ENCODE data around the gene EML3. TPM values are rescaled to one million over a fixed set of nuclear protein-coding genes. Genes with fewer than 3 reads are reported as not detected.
"Not testable (repeated sequence)": the region's sequence is repeated elsewhere in the genome, so short reads cannot be mapped to it uniquely, and the experiment has no call there.

EML3 gene
- total RNA-seq, 1 donor from 2014 or later: 7.3 TPM

DNA sequence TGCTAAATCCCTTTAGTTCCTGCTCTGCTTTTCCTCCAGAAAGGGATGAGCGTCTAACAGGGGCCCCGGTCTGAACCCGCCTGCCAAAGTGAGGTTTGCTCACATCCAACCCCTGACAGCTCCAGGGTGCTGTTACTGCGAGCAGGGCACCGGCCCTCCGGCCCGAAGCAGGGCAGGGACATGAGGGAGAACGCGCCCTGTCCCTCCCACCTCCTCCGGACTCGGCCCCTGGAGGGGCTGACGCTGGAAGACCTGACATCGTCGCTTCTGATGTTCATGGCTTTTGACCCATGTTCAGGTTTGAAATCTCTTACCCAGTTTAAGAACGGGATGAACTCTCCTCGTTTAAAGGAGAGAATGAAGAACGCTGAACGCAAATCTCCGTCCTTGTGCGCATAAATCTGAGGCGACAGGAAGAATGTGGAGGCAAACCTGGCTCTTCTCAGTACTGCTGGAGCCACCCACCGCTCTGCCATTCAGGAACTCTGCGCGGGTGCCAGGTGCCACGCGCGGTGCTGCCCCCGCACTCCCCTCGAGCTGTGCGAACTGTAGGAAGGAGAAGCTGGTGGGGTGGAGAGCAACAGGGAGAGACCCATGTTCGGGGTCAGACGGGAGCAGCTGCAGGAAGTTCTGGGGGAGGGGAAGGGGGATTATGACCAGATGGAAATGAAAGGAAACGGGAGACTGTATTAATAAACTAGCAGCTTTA is 38.1 kb downstream of the EML3 start:
- peak overlapping the region; percentile 62 to 91 (median 87) for H3K4me3 ChIP-seq (ENCODE audit: low read length in 3 of 3)
- peak overlapping the region; percentile 84 to 97 (median 97) for H3K9ac ChIP-seq (ENCODE audit: low read depth in 1 of 3, low read length in 3 of 3)
- peaks cover 42 to 49% (median 46%) of the 10 kb centered on the region in 3 donors for H3K36me3 ChIP-seq (ENCODE audit: control insufficient read depth in 3 of 3, insufficient read depth in 3 of 3, low read length in 3 of 3)
- no peaks in the 10 kb centered on the region for H3K27me3 ChIP-seq (ENCODE audit: control insufficient read depth in 3 of 3, insufficient read depth in 3 of 3, low read length in 3 of 3)
- peaks cover 55 to 62% (median 61%) of the 10 kb centered on the region in 3 donors for H3K4me1 ChIP-seq (ENCODE audit: control insufficient read depth in 3 of 3, insufficient read depth in 3 of 3, low read length in 3 of 3)
- H3K27ac ChIP-seq (ENCODE audit: low read depth, low read length): peak overlapping the region; percentile 89
- H3K9me3 ChIP-seq (ENCODE audit: control insufficient read depth in 3 of 3, low read length in 3 of 3): no peaks in the 10 kb centered on the region

DNA sequence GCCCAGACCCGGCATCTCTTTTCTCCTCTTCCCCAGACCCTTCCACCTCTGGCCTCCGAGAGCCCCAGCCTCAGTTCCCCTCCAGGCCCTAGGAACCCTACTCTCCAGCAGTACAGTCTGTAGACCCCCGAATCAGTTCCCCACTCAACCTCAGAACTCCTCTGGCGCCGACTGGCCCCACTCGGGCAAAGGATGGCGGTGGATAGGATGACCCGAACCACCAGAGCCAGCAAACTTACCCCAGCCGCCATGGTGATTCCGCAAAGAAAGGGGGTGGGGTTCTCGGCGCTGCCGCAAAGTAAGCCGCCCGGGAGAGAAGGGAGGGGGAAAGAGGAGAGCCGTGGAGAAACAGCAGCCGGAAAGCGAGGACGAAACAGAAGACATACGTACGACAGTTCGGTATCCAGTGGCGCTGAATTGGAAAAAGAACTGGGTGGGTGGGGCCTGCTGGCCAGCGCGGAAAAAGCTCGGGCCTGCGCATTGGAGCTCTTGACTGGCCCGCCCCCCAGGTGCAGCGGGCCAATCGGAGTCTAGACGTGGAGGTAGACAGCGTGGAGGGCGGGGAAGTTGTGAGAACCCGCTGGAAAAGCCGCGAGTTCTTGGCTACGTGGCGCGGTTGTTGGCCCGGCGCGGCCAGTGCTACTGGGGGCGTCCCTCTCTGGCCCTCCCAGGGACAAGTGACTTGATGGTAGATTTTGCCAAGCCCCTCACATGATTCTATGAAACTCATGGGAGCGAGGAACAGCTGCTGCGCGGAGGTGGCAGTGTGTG is 38.8 kb downstream of the EML3 start, which contains the start of gene EEF1G:
Gene EEF1G, minus strand, starts transcription at position 300 of the 771 bp plus-strand sequence. Its CDS starts 49 bp downstream, at position 251.
- Histone ChIP-seq H3K9ac (ENCODE audit: low read depth in 1 of 3, low read length in 3 of 3) (peak within 1 kb of the TSS; percentile 95 to 97 (median 97)), H3K9me3 (ENCODE audit: control insufficient read depth in 3 of 3, low read length in 3 of 3) (no peaks in the 10 kb centered on the region), H3K27me3 (ENCODE audit: control insufficient read depth in 3 of 3, insufficient read depth in 3 of 3, low read length in 3 of 3) (no peaks in the 10 kb centered on the region), H3K27ac (ENCODE audit: low read depth, low read length) (peak within 1 kb of the TSS; percentile 93), H3K4me3 (ENCODE audit: low read length in 3 of 3) (peak within 1 kb of the TSS; percentile 95 to 99 (median 96)), H3K36me3 (ENCODE audit: control insufficient read depth in 3 of 3, insufficient read depth in 3 of 3, low read length in 3 of 3) (peaks cover 40 to 49% (median 49%) of the 10 kb centered on the region in 3 donors), H3K4me1 (ENCODE audit: control insufficient read depth in 3 of 3, insufficient read depth in 3 of 3, low read length in 3 of 3) (peaks cover 59 to 69% (median 67%) of the 10 kb centered on the region in 3 donors)

DNA sequence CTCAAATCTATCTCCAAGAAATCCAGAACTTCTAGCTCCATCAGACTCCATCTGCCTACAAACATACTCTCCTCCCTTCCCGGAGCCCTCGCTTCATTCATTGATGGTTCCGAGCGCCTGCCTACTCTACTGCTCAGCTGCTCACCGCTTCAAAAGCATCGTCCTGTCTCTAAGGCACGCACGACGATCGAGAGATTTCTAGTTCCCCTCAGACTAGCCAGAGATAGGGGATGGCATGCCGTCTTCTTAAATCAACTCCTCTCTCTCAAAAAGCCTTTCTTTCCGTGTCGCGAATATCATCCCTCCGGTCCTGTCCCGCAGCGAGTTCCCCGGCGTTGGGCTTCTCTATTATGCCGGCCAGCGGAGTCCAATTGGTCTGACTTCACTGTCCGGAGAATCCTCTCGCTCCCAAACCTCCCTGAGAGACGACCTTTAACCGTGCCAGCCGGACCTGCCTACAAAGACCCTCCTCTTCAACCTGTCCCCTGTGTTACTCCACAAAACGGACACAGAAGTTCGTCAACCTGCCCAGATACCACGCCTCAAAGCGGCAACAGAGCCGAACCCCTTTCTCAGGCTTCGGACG is 39.5 kb downstream of the EML3 start:
- Histone ChIP-seq H3K4me1 (ENCODE audit: control insufficient read depth in 3 of 3, insufficient read depth in 3 of 3, low read length in 3 of 3) (peaks cover 59 to 69% (median 67%) of the 10 kb centered on the region in 3 donors), H3K36me3 (ENCODE audit: control insufficient read depth in 3 of 3, insufficient read depth in 3 of 3, low read length in 3 of 3) (peaks cover 34 to 45% (median 43%) of the 10 kb centered on the region in 3 donors)

DNA sequence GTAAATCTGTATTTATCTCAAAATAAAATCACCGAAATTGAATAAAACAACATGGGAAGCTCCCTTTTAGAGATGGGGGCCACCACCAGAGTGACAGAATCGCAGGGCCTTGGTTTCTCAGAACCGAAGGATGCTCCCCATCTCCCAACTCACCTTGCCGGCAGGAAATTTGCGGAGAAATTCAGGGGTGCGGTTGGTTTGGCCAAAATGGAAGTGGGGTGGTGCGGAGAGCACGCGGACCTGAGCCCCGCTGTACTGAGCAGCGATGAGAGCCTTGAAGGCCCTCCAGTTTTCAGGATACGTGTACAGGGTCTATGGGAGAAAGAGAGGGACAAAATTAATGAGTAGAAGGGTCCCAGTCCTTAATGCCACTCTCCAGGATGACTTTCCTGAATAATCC is 40.1 kb downstream of the EML3 start:
- no peaks in the 10 kb centered on the region for H3K27me3 ChIP-seq (ENCODE audit: control insufficient read depth in 3 of 3, insufficient read depth in 3 of 3, low read length in 3 of 3)
- no peaks in the 10 kb centered on the region for H3K9me3 ChIP-seq (ENCODE audit: control insufficient read depth in 3 of 3, low read length in 3 of 3)
- peaks cover 32 to 43% (median 42%) of the 10 kb centered on the region in 3 donors for H3K36me3 ChIP-seq (ENCODE audit: control insufficient read depth in 3 of 3, insufficient read depth in 3 of 3, low read length in 3 of 3)
- peaks cover 59 to 69% (median 67%) of the 10 kb centered on the region in 3 donors for H3K4me1 ChIP-seq (ENCODE audit: control insufficient read depth in 3 of 3, insufficient read depth in 3 of 3, low read length in 3 of 3)
- H3K27ac ChIP-seq (ENCODE audit: low read depth, low read length): peak overlapping the region; percentile 93
- peak overlapping the region; percentile 95 to 99 (median 96) for H3K4me3 ChIP-seq (ENCODE audit: low read length in 3 of 3)
- H3K9ac ChIP-seq (ENCODE audit: low read depth in 1 of 3, low read length in 3 of 3): peak overlapping the region; percentile 95 to 97 (median 97)

More for the DNA sequence above, 39.5 kb downstream of the EML3 start:
- peak overlapping the region; percentile 93 for H3K27ac ChIP-seq (ENCODE audit: low read depth, low read length)
- no peaks in the 10 kb centered on the region for H3K9me3 ChIP-seq (ENCODE audit: control insufficient read depth in 3 of 3, low read length in 3 of 3)
- peak overlapping the region; percentile 95 to 99 (median 96) for H3K4me3 ChIP-seq (ENCODE audit: low read length in 3 of 3)
- no peaks in the 10 kb centered on the region for H3K27me3 ChIP-seq (ENCODE audit: control insufficient read depth in 3 of 3, insufficient read depth in 3 of 3, low read length in 3 of 3)
- peak overlapping the region; percentile 95 to 97 (median 97) for H3K9ac ChIP-seq (ENCODE audit: low read depth in 1 of 3, low read length in 3 of 3)

DNA sequence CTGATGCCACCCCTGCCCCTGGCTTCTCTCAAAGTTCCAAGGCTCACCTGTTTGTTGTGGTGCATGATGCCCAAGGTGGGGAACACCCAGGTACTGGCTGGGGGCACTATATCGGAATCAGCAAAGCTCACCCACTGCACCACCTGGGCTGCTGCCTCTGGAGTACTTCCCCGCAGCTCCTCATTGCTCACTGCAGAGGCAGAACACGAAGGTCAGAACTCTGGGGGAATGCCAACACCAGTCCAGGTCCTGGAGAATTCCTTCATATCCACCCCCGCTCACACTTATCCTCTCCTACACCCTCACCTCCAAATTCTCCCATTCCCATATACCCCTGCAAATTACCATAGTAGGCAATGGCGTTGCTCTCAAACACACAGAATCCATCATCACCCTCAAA is 41.1 kb downstream of the EML3 start:
- peak overlapping the region; percentile 15 for H3K27ac ChIP-seq (ENCODE audit: low read depth, low read length)

DNA sequence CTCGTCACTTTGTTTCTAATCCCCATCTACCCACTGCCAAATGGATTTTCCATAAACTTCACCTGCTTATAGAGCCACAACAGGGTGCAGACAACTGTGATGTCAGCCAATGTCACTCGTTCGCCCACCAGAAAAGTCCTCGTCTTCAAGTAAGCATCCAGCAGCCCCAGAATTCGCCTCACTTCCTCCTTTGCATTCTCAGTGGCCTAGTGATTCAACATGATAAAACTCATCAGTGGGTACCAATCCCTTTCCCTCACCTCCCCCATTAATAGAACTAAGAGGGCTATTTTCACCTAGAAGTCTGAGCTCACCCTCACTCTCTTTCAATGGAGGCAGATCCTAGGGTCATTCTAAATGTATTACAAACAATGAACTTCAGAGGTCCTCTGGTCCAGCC is 41.7 kb downstream of the EML3 start:
- H3K36me3 ChIP-seq (ENCODE audit: control insufficient read depth in 3 of 3, insufficient read depth in 3 of 3, low read length in 3 of 3): peaks cover 40 to 48% (median 44%) of the 10 kb centered on the region in 3 donors
- peak overlapping the region in 1 of 3 donors; percentile 97 for H3K9ac ChIP-seq (ENCODE audit: low read depth in 1 of 3, low read length in 3 of 3)
- H3K4me1 ChIP-seq (ENCODE audit: control insufficient read depth in 3 of 3, insufficient read depth in 3 of 3, low read length in 3 of 3): peaks cover 53 to 62% (median 54%) of the 10 kb centered on the region in 3 donors
- H3K9me3 ChIP-seq (ENCODE audit: control insufficient read depth in 3 of 3, low read length in 3 of 3); H3K4me3 ChIP-seq (ENCODE audit: low read length in 3 of 3); H3K27me3 ChIP-seq (ENCODE audit: control insufficient read depth in 3 of 3, insufficient read depth in 3 of 3, low read length in 3 of 3): not testable (repeated sequence)
- peak overlapping the region; percentile 68 for H3K27ac ChIP-seq (ENCODE audit: low read depth, low read length)

More for the DNA sequence above, 41.1 kb downstream of the EML3 start:
- H3K9me3 ChIP-seq (ENCODE audit: control insufficient read depth in 3 of 3, low read length in 3 of 3); H3K27me3 ChIP-seq (ENCODE audit: control insufficient read depth in 3 of 3, insufficient read depth in 3 of 3, low read length in 3 of 3): not testable (repeated sequence)
- peaks cover 57 to 67% (median 60%) of the 10 kb centered on the region in 3 donors for H3K4me1 ChIP-seq (ENCODE audit: control insufficient read depth in 3 of 3, insufficient read depth in 3 of 3, low read length in 3 of 3)
- peak overlapping the region in 2 of 3 donors; percentile 6 to 25 for H3K4me3 ChIP-seq (ENCODE audit: low read length in 3 of 3)
- peaks cover 37 to 48% (median 43%) of the 10 kb centered on the region in 3 donors for H3K36me3 ChIP-seq (ENCODE audit: control insufficient read depth in 3 of 3, insufficient read depth in 3 of 3, low read length in 3 of 3)
- H3K9ac ChIP-seq (ENCODE audit: low read depth in 1 of 3, low read length in 3 of 3): peak overlapping the region in 2 of 3 donors; percentile 10 to 97

DNA sequence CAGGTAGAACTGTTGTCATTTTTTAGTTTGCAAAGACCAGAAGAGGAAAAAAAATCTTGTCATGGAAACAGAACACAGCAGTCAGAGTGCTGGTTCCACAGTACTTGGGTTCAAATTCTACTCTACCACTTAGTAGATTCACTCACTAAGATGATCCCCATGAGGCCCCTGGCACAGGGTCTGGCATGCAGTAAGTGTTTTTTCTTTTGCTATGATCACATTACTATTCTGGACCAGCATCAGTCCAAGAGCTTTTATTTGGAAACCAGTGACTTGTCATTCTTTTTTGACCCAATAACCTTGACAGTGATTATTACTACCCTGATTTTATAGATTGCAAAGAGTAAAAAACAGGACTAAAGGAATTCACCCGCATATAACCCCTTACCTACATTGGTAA is 43.0 kb downstream of the EML3 start:
- peaks cover 47 to 52% (median 51%) of the 10 kb centered on the region in 3 donors for H3K36me3 ChIP-seq (ENCODE audit: control insufficient read depth in 3 of 3, insufficient read depth in 3 of 3, low read length in 3 of 3)
- H3K9me3 ChIP-seq (ENCODE audit: control insufficient read depth in 3 of 3, low read length in 3 of 3): no peaks in the 10 kb centered on the region
- peaks cover 40 to 49% (median 41%) of the 10 kb centered on the region in 3 donors for H3K4me1 ChIP-seq (ENCODE audit: control insufficient read depth in 3 of 3, insufficient read depth in 3 of 3, low read length in 3 of 3)
- H3K27ac ChIP-seq (ENCODE audit: low read depth, low read length): peak overlapping the region; percentile 68
- no peaks in the 10 kb centered on the region for H3K27me3 ChIP-seq (ENCODE audit: control insufficient read depth in 3 of 3, insufficient read depth in 3 of 3, low read length in 3 of 3)
- no peak overlapping the region for H3K9ac ChIP-seq (ENCODE audit: low read depth in 1 of 3, low read length in 3 of 3)
- H3K4me3 ChIP-seq (ENCODE audit: low read length in 3 of 3): no peak overlapping the region

DNA sequence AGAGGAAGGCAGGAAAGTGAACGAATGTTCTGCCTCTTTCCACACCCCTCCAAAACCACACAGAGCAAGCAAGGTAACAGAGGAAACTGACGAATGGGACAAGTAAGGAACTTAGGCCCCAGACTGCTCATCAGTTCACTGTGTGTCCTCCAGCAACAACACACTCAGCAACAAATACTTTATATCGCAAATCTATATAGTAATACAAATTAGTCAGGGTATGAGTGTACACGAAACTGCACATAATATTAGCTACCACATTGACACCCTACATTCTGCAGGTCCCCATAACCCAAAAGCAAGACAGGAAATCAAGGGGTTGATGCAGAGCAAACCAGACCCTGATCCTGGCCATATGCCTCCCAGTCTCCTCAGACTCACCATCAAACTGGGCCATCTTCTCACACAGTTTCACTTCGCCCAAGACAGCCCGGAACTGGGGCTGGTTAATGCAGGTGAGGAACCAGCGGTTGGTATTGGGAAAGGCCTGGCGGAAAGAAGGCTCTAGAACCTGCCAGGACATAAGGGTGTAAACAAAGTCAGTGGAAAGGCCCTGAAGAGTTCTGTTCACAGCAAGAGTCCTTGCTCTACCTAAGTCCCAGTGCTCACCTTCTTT is 45.4 kb downstream of the EML3 start:
- Histone ChIP-seq H3K9ac (ENCODE audit: low read depth in 1 of 3, low read length in 3 of 3) (no peak overlapping the region), H3K36me3 (ENCODE audit: control insufficient read depth in 3 of 3, insufficient read depth in 3 of 3, low read length in 3 of 3) (peaks cover 53 to 55% (median 55%) of the 10 kb centered on the region in 3 donors), H3K27ac (ENCODE audit: low read depth, low read length) (no peak overlapping the region), H3K4me1 (ENCODE audit: control insufficient read depth in 3 of 3, insufficient read depth in 3 of 3, low read length in 3 of 3) (peaks cover 26 to 33% (median 29%) of the 10 kb centered on the region in 3 donors), H3K27me3 (ENCODE audit: control insufficient read depth in 3 of 3, insufficient read depth in 3 of 3, low read length in 3 of 3) (no peaks in the 10 kb centered on the region), H3K9me3 (ENCODE audit: control insufficient read depth in 3 of 3, low read length in 3 of 3) (no peaks in the 10 kb centered on the region), H3K4me3 (ENCODE audit: low read length in 3 of 3) (no peak overlapping the region)

DNA sequence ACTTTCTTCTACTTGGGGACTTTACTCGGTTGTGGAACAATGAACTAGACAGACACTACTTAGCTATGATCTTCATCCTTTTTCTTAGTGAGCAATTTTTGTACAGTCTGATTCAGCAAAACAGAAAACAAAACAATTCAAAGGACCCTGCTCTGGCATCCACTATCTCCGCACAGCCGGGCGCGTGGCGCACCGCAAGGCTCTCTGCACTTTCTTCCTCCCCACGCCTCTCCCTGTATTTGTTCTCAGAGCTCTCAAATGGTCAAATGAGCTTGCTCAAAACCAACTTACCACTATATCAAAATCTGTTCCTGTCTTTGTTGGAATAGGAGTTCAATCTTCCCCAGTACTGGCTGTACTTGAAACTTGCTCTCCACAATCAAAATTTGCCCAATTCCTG is 46.3 kb downstream of the EML3 start:
- Histone ChIP-seq H3K4me3 (ENCODE audit: low read length in 3 of 3) (no peak overlapping the region), H3K27ac (ENCODE audit: low read depth, low read length) (no peak overlapping the region)

More for the DNA sequence above, 46.3 kb downstream of the EML3 start:
- peaks cover 17 to 29% (median 22%) of the 10 kb centered on the region in 3 donors for H3K4me1 ChIP-seq (ENCODE audit: control insufficient read depth in 3 of 3, insufficient read depth in 3 of 3, low read length in 3 of 3)
- H3K9me3 ChIP-seq (ENCODE audit: control insufficient read depth in 3 of 3, low read length in 3 of 3): no peaks in the 10 kb centered on the region
- H3K9ac ChIP-seq (ENCODE audit: low read depth in 1 of 3, low read length in 3 of 3): no peak overlapping the region
- peaks cover 44 to 49% (median 46%) of the 10 kb centered on the region in 3 donors for H3K36me3 ChIP-seq (ENCODE audit: control insufficient read depth in 3 of 3, insufficient read depth in 3 of 3, low read length in 3 of 3)
- no peaks in the 10 kb centered on the region for H3K27me3 ChIP-seq (ENCODE audit: control insufficient read depth in 3 of 3, insufficient read depth in 3 of 3, low read length in 3 of 3)

Data from skeletal muscle tissue (tissue), 4 donors.